ENCODE data around the gene ADGRV1.

Gene ADGRV1

DNA sequence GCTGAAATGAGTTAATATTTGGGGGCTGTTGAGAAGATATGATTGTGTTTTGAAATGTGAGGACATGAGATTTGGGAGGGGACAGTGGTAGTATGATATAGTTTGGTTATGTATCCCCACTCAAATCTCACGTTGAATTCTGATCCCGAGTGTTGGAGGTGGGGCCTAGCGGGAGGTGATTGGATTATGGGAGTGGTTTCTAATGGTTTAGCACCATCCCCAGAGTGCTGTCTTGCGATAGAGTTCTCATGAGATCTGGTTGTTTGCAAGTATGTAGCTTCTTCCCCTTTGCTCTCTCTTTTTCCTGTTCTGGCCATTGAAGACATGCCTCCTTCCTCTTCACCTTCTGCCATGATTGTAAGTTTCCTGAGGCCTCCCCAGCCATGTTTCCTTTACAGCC, 438.5 kb downstream of the ADGRV1 start:
- in situ Hi-C loops (cut with MboI; ENCODE audit: low sequenced_read_pairs, unreplicated experiment): no loop called here
- TF ChIP-seq, protein P1, sequence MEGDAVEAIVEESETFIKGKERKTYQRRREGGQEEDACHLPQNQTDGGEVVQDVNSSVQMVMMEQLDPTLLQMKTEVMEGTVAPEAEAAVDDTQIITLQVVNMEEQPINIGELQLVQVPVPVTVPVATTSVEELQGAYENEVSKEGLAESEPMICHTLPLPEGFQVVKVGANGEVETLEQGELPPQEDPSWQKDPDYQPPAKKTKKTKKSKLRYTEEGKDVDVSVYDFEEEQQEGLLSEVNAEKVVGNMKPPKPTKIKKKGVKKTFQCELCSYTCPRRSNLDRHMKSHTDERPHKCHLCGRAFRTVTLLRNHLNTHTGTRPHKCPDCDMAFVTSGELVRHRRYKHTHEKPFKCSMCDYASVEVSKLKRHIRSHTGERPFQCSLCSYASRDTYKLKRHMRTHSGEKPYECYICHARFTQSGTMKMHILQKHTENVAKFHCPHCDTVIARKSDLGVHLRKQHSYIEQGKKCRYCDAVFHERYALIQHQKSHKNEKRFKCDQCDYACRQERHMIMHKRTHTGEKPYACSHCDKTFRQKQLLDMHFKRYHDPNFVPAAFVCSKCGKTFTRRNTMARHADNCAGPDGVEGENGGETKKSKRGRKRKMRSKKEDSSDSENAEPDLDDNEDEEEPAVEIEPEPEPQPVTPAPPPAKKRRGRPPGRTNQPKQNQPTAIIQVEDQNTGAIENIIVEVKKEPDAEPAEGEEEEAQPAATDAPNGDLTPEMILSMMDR (IDR thresholded peaks at IDR 0.05; ENCODE audit: borderline replicate concordance, control extremely low read depth, extremely low read depth, insufficient read depth, missing control alignments): no peak
- no peak for DNase-seq (ENCODE audit: low spot score)

DNA sequence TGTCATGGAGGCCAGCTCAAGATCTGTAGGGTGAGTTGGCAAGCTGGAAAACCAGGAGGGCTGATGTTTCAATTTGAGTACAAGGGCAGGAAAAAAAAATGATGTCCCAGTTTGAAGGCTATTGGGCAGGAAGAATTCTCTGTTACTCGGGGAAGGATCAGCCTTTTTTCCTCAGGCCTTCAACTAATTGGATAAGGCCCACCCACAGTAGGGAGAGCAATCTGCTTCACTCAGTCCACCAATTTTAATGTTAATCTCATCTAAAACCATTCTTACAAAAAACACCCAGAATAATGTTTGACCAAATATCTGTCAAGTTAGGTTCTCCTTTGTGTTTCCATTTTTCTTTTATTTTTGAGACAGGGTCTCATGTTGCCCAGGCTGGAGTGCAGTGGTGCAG, 442.1 kb downstream of the ADGRV1 start:
- DNase-seq (ENCODE audit: low spot score): no peak
- in situ Hi-C loops (cut with MboI; ENCODE audit: low sequenced_read_pairs, unreplicated experiment): no loop called here
- TF ChIP-seq, protein P1 (IDR thresholded peaks at IDR 0.05; ENCODE audit: borderline replicate concordance, control extremely low read depth, extremely low read depth, insufficient read depth, missing control alignments): no peak

DNA sequence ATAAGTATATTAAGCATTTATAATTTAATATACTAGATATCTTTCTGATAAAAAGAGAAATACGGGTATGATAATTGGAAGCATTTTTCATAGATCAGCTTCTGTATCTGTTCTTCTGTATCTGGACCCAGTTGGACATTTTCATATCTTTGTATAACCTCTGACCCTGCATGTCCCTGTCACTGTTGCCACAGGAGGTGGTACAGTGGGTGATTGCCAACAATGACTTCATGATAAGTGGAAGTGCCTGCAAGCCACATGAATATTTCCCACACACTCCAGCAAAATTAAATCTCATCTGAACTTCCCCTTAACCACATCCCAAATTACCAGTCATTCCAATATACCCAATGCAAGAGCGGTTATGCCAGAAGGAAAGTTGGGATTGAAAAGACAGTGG, 448.1 kb downstream of the ADGRV1 start:
- in situ Hi-C loops (cut with MboI; ENCODE audit: low sequenced_read_pairs, unreplicated experiment): no loop called here
- no peak for DNase-seq (ENCODE audit: low spot score)
- TF ChIP-seq, protein P1 (IDR thresholded peaks at IDR 0.05; ENCODE audit: borderline replicate concordance, control extremely low read depth, extremely low read depth, insufficient read depth, missing control alignments): no peak

DNA sequence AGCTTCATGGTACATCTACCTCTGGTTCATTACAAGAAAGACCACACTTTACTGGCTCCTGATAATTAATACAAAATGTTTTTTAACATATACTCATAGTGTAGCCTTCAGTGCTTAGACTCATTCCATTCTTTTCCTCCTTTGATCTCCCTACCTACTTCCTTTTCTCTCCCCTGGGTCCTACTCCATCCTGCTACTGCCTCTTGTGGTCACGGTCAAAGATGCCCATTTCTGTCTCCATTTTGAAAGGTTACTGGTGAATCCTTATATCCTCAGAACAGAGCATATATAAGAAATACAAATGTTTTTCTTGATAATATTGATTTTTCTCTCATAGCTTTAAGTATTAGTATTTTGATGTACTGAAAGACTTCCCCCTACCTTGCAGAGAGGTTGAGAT, 448.7 kb downstream of the ADGRV1 start:
- in situ Hi-C loops (cut with MboI; ENCODE audit: low sequenced_read_pairs, unreplicated experiment): no loop called here
- TF ChIP-seq, protein P1 (IDR thresholded peaks at IDR 0.05; ENCODE audit: borderline replicate concordance, control extremely low read depth, extremely low read depth, insufficient read depth, missing control alignments): no peak
- DNase-seq (ENCODE audit: low spot score): no peak

DNA sequence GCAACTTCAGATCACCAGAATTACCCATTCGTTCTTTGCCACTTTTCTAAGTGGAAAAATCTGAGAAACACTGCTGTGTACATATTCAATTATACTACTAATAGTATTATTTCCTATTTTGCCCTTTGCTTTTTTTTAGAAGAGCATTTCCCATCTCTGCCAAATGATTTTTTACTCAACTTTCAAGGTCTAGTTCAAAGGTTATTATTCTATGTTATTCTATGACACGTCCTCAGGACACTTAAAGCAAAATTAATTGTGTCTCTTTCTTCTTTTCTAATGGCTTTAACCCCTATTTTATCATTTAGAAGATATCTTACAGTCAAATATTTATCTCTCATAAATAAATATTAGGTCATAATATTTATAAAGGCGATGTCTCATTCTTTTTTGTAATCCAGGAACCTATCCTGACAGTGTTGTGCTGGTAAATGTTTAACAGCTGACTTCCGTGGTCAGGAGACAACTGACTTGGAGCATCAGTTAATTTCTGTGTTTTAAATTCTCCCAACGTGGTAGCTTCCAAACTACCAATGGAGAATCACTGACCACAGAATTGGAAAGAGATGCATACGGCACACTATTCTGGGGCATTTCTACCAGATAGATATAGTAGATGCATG, 449.3 kb downstream of the ADGRV1 start:
- no peak for DNase-seq (ENCODE audit: low spot score)
- TF ChIP-seq, protein P1 (IDR thresholded peaks at IDR 0.05; ENCODE audit: borderline replicate concordance, control extremely low read depth, extremely low read depth, insufficient read depth, missing control alignments): no peak
- in situ Hi-C loops (cut with MboI; ENCODE audit: low sequenced_read_pairs, unreplicated experiment): no loop called here

DNA sequence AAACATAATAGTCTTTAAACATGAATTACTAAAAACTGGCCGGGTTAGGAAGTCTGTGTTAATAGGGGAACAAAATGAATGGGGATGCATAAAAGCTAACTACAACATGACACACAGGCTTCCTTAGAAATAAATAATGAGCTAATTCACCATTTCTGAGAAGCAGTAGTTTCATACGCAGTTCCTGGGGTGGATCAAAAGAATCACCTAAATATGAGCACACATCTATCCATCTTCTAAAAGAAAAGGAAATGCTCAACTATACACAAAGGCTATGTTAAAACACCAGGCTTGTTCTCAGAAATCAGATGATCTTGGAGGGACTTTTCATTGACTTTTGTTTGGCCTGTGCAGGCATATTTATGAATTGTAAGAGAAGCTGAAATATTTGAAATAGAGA, 451.5 kb downstream of the ADGRV1 start:
- in situ Hi-C loops (cut with MboI; ENCODE audit: low sequenced_read_pairs, unreplicated experiment): no loop called here
- TF ChIP-seq, protein P1 (IDR thresholded peaks at IDR 0.05; ENCODE audit: borderline replicate concordance, control extremely low read depth, extremely low read depth, insufficient read depth, missing control alignments): no peak
- no peak for DNase-seq (ENCODE audit: low spot score)

Measured in GM13976 (cell line).